Measurements from ENCODE around the gene PARVB. TPM values are rescaled to one million over a fixed set of nuclear protein-coding genes. Genes with fewer than 3 reads are reported as not detected.

PARVB gene
- total and polyA plus RNA-seq, 2 of the 8 experiments (the other 6 are each of a cell fraction or from before 2014, with no cell fraction given): 14.5 to 18.6 TPM

- Histone ChIP-seq H4K91ac (replicated peaks; ENCODE audit: insufficient read length, low read length) (no peak overlapping the region), H2BK20ac (ENCODE audit: low read length) (no peak overlapping the region), H3K27ac (ENCODE audit: low read depth, low read length) (no peak overlapping the region), H2AFZ (ENCODE audit: low read length) (no peak overlapping the region), H3K9ac (replicated peaks in 1 of 4; ENCODE audit: extremely low read depth in 1 of 4, low read depth in 3 of 4, low read length in 3 of 4) (no peak overlapping the region; a peak in 1 of 7 replicates), H3K79me2 (ENCODE audit: control insufficient read depth in 1 of 2, insufficient read depth in 2 of 2, low read length in 2 of 2) (no peaks in the 10 kb centered on the region), H3K79me1 (ENCODE audit: low read depth, low read length) (no peaks in the 10 kb centered on the region; the same call in 1 of the 2 replicates), H3K56ac (replicated peaks; ENCODE audit: insufficient read length, low read depth, low read length) (no peak overlapping the region), H4K20me1 (replicated peaks in 1 of 2; ENCODE audit: control insufficient read depth in 1 of 2, insufficient read depth in 2 of 2, low read length in 2 of 2) (no peaks in the 10 kb centered on the region), H3K9me3 (ENCODE audit: insufficient read depth in 2 of 2, low read depth in 1 of 2, low read length in 1 of 2) (no peaks in the 10 kb centered on the region), H2BK120ac (replicated peaks; ENCODE audit: low read depth, low read length) (no peak overlapping the region), H3K4ac (replicated peaks; ENCODE audit: insufficient read length, low read depth, low read length) (no peak overlapping the region), H2BK5ac (ENCODE audit: low read depth, low read length) (no peak overlapping the region), H4K5ac (ENCODE audit: insufficient read length, low read depth, low read length) (no peak overlapping the region), H3K4me1 (replicated peaks in 1 of 4; ENCODE audit: control insufficient read depth in 3 of 4, insufficient read depth in 4 of 4, low read length in 3 of 4) (peaks cover 3 to 11% (median 5%) of the 10 kb centered on the region in 4 experiments), H3K4me2 (ENCODE audit: insufficient read depth in 1 of 2, low read depth in 2 of 2, low read length in 2 of 2) (no peak overlapping the region; a peak in 1 of 4 replicates), H3K14ac (ENCODE audit: insufficient read length) (no peak overlapping the region), H3K4me3 (ENCODE audit: extremely low read depth in 1 of 4, insufficient read depth in 2 of 4, low read depth in 3 of 4, low read length in 4 of 4) (no peak overlapping the region), H2AK5ac (ENCODE audit: low read depth, low read length) (peak overlapping the region; percentile 75; the same call in 1 of the 2 replicates), H3K18ac (ENCODE audit: extremely low read depth, low read length) (no peak overlapping the region), H3K23me2 (ENCODE audit: low read depth, low read length) (no peaks in the 10 kb centered on the region), H3K36me3 (ENCODE audit: control insufficient read depth in 2 of 4, insufficient read depth in 4 of 4, low read length in 3 of 4) (no peaks in the 10 kb centered on the region), H2BK15ac (ENCODE audit: low read length) (no peak overlapping the region), H4K8ac (ENCODE audit: extremely low read depth, insufficient read depth, low read length) (no peak overlapping the region), H2BK12ac (ENCODE audit: low read depth, low read length) (0 out of 2 replicates have a peak overlapping the region, but pooled peaks have one; percentile 33), H3K27me3 (replicated peaks in 1 of 4; ENCODE audit: control insufficient read depth in 3 of 4, extremely low read depth in 1 of 4, insufficient read depth in 3 of 4, low read length in 3 of 4) (no peaks in the 10 kb centered on the region), H3K23ac (ENCODE audit: insufficient read length) (no peak overlapping the region)
- DNase-seq (ENCODE audit: low read depth in 1 of 2, low spot score in 2 of 2) (no peak), FAIRE-seq (no peak)
- 81% methylated on average over 6 of the region's 6 CpGs; no CpG with 5 or more reads in 1 of the 2 experiments for WGBS, 2 experiments (ENCODE audit: extremely low coverage in 1 of 2, insufficient coverage in 1 of 2, insufficient read length in 1 of 2, insufficient replicate concordance in 2 of 2, low coverage in 1 of 2, low lambda C conversion rate in 2 of 2, missing lambda C conversion rate in 1 of 2)
- ChIA-PET CTCF (ENCODE audit: partially characterized antibody) (interaction anchor here (0.7 to 1.3 kb wide), 6 partner anchors 21 to 105 kb away, joined by 3 to 7 read pairs (median 3); no protein-coding TSS in a partner anchor), POLR2A (ENCODE audit: partially characterized antibody) (no interaction called here)
- TF ChIP-seq SP4 (IDR thresholded peaks at IDR 0.05; ENCODE audit: low read length) (no peak), ZNF274 (IDR thresholded peaks at IDR 0.05; ENCODE audit: borderline replicate concordance, extremely low read depth, low read length) (no peak), YY1 (IDR thresholded peaks at IDR 0.05; ENCODE audit: low read depth, low read length) (no peak), CBX5 (IDR thresholded peaks at IDR 0.05; ENCODE audit: low read depth, low read length) (no peak), RBBP5 (IDR thresholded peaks at IDR 0.05; ENCODE audit: borderline replicate concordance, low read depth, low read length) (no peak), SRF (IDR thresholded peaks at IDR 0.05; ENCODE audit: low read depth, low read length) (no peak), CEBPB (IDR thresholded peaks at IDR 0.05; ENCODE audit: low read depth, low read length) (no peak), EZH2 (IDR thresholded peaks at IDR 0.05; ENCODE audit: low read depth, low read length, severe bottlenecking) (no peak), JUND (IDR thresholded peaks at IDR 0.05; ENCODE audit: low read length) (no peak)
These were observed 27.3 kb downstream of the PARVB start for GRCh38 chr22:44051358-44051757.
